Breast epithelium (tissue), 3 donors: Measurements from ENCODE around the gene ACYP1.

ENCODE experiments used
- POLR2A ChIP-seq: fragments of 450-650 bp; IDR thresholded peaks from one replicate; pipeline ENCODE4 v1.6.1; 2016; ENCODE audit warnings: antibody characterized with exemption, mild to moderate bottlenecking, moderate library complexity
- TF ChIP-seq, protein P1 (sequence below), 3 donors: fragments of 450-650 bp; IDR thresholded peaks; one replicate each; pipeline ENCODE4 v1.5.1; 2016 to 2017; ENCODE audit warnings: antibody characterized with exemption in 3 of 3, mild to moderate bottlenecking in 3 of 3, moderate library complexity in 3 of 3

DNA sequence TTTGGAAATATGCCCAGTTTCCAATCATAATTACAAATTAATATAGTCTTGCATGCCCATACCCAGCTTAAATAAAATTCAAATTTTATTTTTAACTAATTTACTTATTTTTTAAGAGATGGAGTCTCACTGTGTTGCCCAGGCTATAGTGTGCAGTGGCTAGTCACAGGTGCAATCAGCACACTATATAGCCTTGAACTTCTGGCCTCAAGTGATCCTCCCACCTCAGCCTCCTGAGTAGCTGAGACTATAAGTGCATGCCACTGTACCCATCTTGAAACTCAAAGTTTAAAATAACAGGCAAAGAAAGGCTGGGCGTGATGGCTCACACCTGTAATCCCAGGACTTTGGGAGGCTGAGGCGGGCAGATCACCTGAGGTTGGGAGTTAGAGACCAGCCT is 22.9 kb downstream of the ACYP1 start:
- TF ChIP-seq POLR2A = no peak
- TF ChIP-seq, protein P1, sequence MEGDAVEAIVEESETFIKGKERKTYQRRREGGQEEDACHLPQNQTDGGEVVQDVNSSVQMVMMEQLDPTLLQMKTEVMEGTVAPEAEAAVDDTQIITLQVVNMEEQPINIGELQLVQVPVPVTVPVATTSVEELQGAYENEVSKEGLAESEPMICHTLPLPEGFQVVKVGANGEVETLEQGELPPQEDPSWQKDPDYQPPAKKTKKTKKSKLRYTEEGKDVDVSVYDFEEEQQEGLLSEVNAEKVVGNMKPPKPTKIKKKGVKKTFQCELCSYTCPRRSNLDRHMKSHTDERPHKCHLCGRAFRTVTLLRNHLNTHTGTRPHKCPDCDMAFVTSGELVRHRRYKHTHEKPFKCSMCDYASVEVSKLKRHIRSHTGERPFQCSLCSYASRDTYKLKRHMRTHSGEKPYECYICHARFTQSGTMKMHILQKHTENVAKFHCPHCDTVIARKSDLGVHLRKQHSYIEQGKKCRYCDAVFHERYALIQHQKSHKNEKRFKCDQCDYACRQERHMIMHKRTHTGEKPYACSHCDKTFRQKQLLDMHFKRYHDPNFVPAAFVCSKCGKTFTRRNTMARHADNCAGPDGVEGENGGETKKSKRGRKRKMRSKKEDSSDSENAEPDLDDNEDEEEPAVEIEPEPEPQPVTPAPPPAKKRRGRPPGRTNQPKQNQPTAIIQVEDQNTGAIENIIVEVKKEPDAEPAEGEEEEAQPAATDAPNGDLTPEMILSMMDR (IDR thresholded peaks at IDR 0.05) = no peak
